ENCODE measurements around the gene ALOX5. TPM values are rescaled to one million over a fixed set of nuclear protein-coding genes. Genes with fewer than 3 reads are reported as not detected.

ALOX5 gene
- total RNA-seq, 1 donor from 2014 or later: not detected

DNA sequence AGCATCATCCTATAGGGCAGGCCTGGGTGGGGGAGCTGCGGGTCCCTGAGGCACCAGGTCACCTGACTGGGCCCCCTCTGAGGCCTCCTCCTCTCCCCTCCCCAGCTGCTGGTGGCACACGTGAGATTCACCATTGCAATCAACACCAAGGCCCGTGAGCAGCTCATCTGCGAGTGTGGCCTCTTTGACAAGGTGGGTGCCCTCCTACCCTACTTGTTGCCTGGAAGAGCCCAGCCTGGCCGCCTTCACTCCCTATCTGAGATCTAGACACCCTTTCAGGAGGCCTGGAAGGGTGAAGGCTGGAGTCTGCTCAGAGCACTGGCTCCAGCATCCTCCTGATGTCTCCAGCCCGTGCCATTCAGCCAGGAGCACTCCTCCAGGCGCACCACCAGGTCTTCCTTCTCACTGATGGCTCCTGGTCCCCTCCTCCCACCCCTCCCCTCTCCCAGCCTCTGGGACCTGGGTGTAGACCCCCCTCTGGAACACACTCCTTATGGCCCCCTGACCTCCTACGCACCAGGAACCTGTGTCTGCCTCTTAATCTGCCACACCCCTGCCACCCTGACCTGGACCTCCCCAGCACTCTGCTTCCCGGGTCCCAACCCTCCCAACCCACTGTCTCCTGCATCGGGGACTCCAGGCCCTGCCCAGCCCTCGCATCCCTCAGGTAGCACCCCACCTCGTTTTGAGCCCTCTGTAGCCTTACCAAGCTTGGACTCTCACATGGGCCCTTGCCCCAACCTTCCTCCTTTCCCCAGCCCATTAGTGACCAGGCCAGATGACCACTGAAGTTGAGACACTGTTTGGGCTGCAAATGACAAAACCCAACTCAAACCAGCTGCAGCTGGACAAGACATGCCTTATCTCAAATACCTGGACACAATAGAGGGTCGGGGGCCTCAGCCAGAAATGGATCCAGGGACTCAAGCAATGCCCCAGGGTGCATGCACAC lies 67.5 kb downstream of the ALOX5 start:
- no peak for DNase-seq (ENCODE audit: low read depth, low spot score)
- H3K27me3 Mint-ChIP-seq (ENCODE audit: low read depth): no peaks in the 10 kb centered on the region

DNA sequence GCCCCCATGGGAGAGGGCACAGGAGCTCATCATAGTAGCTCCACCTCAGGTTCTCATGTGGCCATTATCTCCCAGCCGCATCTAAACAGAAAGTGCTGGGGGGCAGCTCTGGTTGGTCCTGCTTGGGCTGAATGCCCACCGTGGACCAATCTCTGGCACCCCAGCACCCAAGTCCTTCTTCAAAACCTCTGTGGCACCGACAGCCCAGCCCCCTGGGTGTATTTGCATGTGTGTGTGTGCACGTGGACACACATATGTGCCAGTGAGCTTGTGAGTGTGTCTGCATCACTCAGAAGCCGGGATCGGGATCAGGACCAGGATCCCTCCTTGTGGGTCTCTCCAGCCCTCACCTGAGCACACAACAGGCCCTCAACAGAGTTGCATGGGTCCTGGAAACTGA lies 68.2 kb downstream of the ALOX5 start:
- Mint-ChIP-seq H3K36me3 (ENCODE audit: low read depth) (no peaks in the 10 kb centered on the region), H3K27ac (ENCODE audit: unreplicated experiment) (no peak overlapping the region), H3K9me3 (no peaks in the 10 kb centered on the region), H3K4me1 (no peaks in the 10 kb centered on the region), H3K27me3 (ENCODE audit: low read depth) (no peaks in the 10 kb centered on the region), H3K4me3 (no peak overlapping the region)
- TF ChIP-seq, protein P1, sequence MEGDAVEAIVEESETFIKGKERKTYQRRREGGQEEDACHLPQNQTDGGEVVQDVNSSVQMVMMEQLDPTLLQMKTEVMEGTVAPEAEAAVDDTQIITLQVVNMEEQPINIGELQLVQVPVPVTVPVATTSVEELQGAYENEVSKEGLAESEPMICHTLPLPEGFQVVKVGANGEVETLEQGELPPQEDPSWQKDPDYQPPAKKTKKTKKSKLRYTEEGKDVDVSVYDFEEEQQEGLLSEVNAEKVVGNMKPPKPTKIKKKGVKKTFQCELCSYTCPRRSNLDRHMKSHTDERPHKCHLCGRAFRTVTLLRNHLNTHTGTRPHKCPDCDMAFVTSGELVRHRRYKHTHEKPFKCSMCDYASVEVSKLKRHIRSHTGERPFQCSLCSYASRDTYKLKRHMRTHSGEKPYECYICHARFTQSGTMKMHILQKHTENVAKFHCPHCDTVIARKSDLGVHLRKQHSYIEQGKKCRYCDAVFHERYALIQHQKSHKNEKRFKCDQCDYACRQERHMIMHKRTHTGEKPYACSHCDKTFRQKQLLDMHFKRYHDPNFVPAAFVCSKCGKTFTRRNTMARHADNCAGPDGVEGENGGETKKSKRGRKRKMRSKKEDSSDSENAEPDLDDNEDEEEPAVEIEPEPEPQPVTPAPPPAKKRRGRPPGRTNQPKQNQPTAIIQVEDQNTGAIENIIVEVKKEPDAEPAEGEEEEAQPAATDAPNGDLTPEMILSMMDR (conservative IDR thresholded peaks at IDR 0.05): no peak
- DNase-seq (ENCODE audit: low read depth, low spot score): no peak

More for the DNA sequence above, 67.5 kb downstream of the ALOX5 start:
- Mint-ChIP-seq H3K4me1 (no peaks in the 10 kb centered on the region), H3K36me3 (ENCODE audit: low read depth) (no peaks in the 10 kb centered on the region), H3K27ac (ENCODE audit: unreplicated experiment) (no peak overlapping the region), H3K4me3 (no peak overlapping the region), H3K9me3 (no peaks in the 10 kb centered on the region)
- TF ChIP-seq, protein P1 (conservative IDR thresholded peaks at IDR 0.05): no peak

DNA sequence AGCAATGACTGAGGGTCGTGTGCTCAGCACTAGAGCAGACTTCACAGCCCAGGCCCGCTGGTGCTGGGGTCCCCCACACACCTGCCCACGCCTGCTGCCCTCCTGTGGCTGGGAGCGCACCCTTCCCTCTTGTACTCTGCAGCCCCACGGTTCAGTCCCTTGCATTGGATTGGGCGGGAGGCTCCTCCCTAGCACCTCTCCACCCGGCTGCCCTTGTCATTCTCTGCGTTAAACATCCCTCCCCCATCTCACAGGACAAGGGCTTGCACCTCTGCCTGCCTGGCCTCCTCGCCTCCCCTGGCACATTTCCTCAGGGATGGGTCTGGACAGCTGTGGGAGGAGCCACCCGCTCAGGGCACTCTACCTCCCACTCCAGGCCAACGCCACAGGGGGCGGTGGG lies 68.6 kb downstream of the ALOX5 start:
- no peak for DNase-seq (ENCODE audit: low read depth, low spot score)

DNA sequence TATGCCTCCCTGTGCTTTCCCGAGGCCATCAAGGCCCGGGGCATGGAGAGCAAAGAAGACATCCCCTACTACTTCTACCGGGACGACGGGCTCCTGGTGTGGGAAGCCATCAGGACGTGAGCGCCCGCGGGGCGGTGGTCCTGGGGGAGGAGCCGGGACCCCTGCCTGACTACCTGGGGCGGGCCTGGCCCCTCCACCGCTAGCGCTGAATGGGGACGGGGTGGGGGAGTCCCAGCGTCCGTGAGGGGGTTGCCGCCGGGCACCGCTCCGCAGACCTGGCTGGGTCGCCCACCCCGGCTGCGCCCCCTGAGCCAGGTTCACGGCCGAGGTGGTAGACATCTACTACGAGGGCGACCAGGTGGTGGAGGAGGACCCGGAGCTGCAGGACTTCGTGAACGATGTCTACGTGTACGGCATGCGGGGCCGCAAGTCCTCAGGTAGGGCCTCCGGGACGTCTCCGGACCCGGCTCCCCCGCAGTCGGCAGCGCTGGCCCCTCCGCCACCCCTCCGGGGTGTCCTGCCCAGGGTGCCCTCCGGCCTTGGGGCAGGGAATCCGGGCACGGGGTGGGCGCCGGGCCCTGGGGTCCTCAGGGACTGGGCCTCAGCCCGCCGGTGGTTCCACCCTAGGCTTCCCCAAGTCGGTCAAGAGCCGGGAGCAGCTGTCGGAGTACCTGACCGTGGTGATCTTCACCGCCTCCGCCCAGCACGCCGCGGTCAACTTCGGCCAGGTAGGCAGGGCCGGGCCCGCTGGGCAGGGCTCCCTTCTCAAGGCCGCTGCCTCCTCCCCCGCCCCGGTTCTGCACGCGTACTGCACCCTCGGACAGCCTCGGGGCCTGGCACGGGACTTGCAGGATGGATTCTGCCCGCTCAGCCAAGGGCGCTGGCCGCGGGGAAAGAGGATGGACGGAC lies 69.3 kb downstream of the ALOX5 start:
- H3K27me3 Mint-ChIP-seq (ENCODE audit: low read depth): no peaks in the 10 kb centered on the region
- no peak for DNase-seq (ENCODE audit: low read depth, low spot score)
- no peaks in the 10 kb centered on the region for H3K36me3 Mint-ChIP-seq (ENCODE audit: low read depth)
- H3K9me3 Mint-ChIP-seq: no peaks in the 10 kb centered on the region
- H3K4me3 Mint-ChIP-seq: no peak overlapping the region
- H3K27ac Mint-ChIP-seq (ENCODE audit: unreplicated experiment): no peak overlapping the region
- TF ChIP-seq, protein P1 (conservative IDR thresholded peaks at IDR 0.05): no peak
- H3K4me1 Mint-ChIP-seq: no peaks in the 10 kb centered on the region

More for the DNA sequence above, 68.6 kb downstream of the ALOX5 start:
- H3K9me3 Mint-ChIP-seq: no peaks in the 10 kb centered on the region
- H3K4me1 Mint-ChIP-seq: no peaks in the 10 kb centered on the region
- no peak overlapping the region for H3K27ac Mint-ChIP-seq (ENCODE audit: unreplicated experiment)
- TF ChIP-seq, protein P1 (conservative IDR thresholded peaks at IDR 0.05): no peak
- no peaks in the 10 kb centered on the region for H3K36me3 Mint-ChIP-seq (ENCODE audit: low read depth)
- H3K27me3 Mint-ChIP-seq (ENCODE audit: low read depth): no peaks in the 10 kb centered on the region
- H3K4me3 Mint-ChIP-seq: no peak overlapping the region

DNA sequence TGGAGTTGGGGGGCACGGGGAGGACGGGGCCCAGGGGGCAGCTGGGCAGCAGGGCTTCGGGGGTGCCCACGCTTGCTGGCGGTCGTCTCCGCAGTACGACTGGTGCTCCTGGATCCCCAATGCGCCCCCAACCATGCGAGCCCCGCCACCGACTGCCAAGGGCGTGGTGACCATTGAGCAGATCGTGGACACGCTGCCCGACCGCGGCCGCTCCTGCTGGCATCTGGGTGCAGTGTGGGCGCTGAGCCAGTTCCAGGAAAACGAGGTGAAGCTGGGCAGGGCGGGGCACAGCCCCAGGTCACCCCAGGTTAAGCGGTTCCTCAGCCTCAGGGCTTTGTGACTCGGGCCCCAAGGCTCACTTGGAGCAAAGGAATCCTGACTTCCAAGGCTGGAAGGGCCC lies 70.0 kb downstream of the ALOX5 start:
- TF ChIP-seq, protein P1 (conservative IDR thresholded peaks at IDR 0.05): no peak
- no peak overlapping the region for H3K27ac Mint-ChIP-seq (ENCODE audit: unreplicated experiment)
- no peaks in the 10 kb centered on the region for H3K9me3 Mint-ChIP-seq
- H3K4me1 Mint-ChIP-seq: no peaks in the 10 kb centered on the region
- H3K27me3 Mint-ChIP-seq (ENCODE audit: low read depth): no peaks in the 10 kb centered on the region
- no peak overlapping the region for H3K4me3 Mint-ChIP-seq
- H3K36me3 Mint-ChIP-seq (ENCODE audit: low read depth): no peaks in the 10 kb centered on the region
- DNase-seq (ENCODE audit: low read depth, low spot score): no peak

Data from neural crest cell (in vitro differentiated cells).